Esophagus muscularis mucosa (tissue), 4 donors: ENCODE data around the gene GRK3. TPM values are rescaled to one million over a fixed set of nuclear protein-coding genes. Genes with fewer than 3 reads are reported as not detected.
"Not testable (repeated sequence)": the region's sequence is repeated elsewhere in the genome, so short reads cannot be mapped to it uniquely, and the experiment has no call there.

Experiments used
- DNase-seq: peaks from one replicate; pipeline ENCODE4 v3.0.0-alpha.2; 2017; ENCODE audit errors: extremely low spot score
- H3K27ac ChIP-seq, 4 donors: fragments of 200-600 bp; sonication (generic); replicated peaks in 1 of 4; 1 replicate in 3 of 4; 2 replicates in 1 of 4; pipeline ENCODE4 v1.5.1; 2016 to 2019; ENCODE audit warnings: mild to moderate bottlenecking in 1 of 4
- H3K27me3 ChIP-seq, 4 donors: fragments of 200-600 bp; sonication (generic); one replicate each; pipeline versions ENCODE4 v1.5.1 to v1.6.0; 2016 to 2019
- H3K36me3 ChIP-seq, 4 donors: fragments of 200-600 bp; sonication (generic); one replicate each; pipeline ENCODE4 v1.5.1; 2016 to 2019
- H3K4me1 ChIP-seq, 4 donors: fragments of 200-600 bp; sonication (generic); one replicate each; pipeline ENCODE4 v1.5.1; 2016 to 2019
- H3K4me3 ChIP-seq, 4 donors: fragments of 200-600 bp; sonication (generic); 1 replicate in 2 of 4; 2 replicates in 2 of 4; pipeline ENCODE4 v1.5.1; 2016 to 2019; ENCODE audit warnings: mild to moderate bottlenecking in 4 of 4, moderate library complexity in 1 of 4
- H3K9me3 ChIP-seq, 4 donors: fragments of 200-600 bp; sonication (generic); 1 replicate in 3 of 4; 2 replicates in 1 of 4; pipeline ENCODE4 v1.5.1; 2016 to 2019
- EP300 ChIP-seq: sonication (generic); formaldehyde crosslinking; IDR thresholded peaks from one replicate; pipeline ENCODE4 v1.6.1; 2017; ENCODE audit warnings: antibody characterized with exemption
- POLR2A ChIP-seq: fragments of 450-650 bp; IDR thresholded peaks from one replicate; pipeline ENCODE4 v1.6.1; 2017; ENCODE audit warnings: antibody characterized with exemption, moderate library complexity, mild to moderate bottlenecking, low read depth
- POLR2AphosphoS5 ChIP-seq, 2 donors: sonication (generic); formaldehyde crosslinking; IDR thresholded peaks; one replicate each; pipeline ENCODE4 v1.6.1; 2017; ENCODE audit warnings: antibody characterized with exemption in 2 of 2
- WGBS: methylation state at CpG from one replicate; pipeline ENCODE4 v1.1.5; 2018; 5-methylcytosine and 5-hydroxymethylcytosine counted together
- intact Hi-C: fragments of 100-400 bp; cut with DNase I; formaldehyde crosslinking; loops from one replicate; pipeline ENCODE4 v1.15.1; 2023
- total RNA-seq, 4 donors: library from RNA; depleted of rRNA; stranded (reverse); fragments of >200 nt; gene quantifications; one replicate each; pipeline versions ENCODE4 v1.1.0 to v1.2.1, GENCODE V29; 2016
- TF ChIP-seq, protein P1 (sequence below), 3 experiments: fragments of 200-600 bp in 2 of 3; fragments of 450-650 bp in 1 of 3; sonication (generic) in 2 of 3; IDR thresholded peaks; one replicate each; pipeline ENCODE4 v1.5.1; 2017 to 2019; ENCODE audit warnings: antibody characterized with exemption in 3 of 3, mild to moderate bottlenecking in 2 of 3, moderate library complexity in 1 of 3

GRK3 gene
- total RNA-seq, 4 donors from 2014 or later = 2.5 to 5.8 (median 4.6) TPM

DNA sequence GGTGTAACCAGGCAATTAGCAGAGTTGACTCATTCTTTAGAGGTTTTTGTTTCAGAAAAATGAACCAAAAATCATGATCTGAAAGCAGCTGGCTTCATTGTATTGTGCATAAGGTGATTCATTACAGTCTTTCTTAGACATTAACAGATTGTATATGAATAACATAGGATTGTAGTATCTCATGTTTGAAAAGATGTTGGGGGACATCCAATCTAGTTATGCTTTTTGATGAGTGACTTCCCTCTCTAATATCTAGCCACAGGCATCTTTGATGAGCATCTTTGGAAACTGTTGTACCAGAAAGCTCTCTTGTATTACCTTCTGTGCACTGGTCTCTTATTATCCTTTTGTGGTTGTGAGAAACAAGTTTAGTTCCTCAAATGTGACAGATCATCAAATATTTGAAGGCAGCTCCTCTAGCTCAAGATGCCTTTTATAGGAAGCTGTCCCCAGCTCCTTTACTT, 8.3 kb downstream of the GRK3 start:
- DNase-seq = no peak
- intact Hi-C loops = no loop called here
- no peaks in the 10 kb centered on the region for H3K36me3 ChIP-seq

DNA sequence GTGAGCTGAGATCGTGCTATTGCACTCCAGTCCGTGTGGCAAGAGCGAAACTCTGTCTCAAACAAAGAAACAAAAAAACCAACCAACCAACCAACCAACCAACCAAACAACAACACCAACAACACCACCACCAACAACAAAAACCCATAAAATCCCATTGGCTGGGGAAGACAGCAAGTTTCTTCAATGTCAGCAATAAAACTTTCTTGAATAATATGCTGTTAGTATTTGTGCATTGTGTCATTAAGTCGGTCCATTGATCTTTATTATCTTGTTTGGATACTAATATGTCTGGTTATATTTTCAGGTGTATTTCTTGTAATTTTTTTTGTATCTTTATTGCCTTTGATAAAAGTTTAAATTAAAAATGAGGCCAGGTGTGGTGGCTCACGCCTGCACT, 9.4 kb downstream of the GRK3 start:
- H3K9me3 ChIP-seq = no peaks in the 10 kb centered on the region
- TF ChIP-seq, protein P1, sequence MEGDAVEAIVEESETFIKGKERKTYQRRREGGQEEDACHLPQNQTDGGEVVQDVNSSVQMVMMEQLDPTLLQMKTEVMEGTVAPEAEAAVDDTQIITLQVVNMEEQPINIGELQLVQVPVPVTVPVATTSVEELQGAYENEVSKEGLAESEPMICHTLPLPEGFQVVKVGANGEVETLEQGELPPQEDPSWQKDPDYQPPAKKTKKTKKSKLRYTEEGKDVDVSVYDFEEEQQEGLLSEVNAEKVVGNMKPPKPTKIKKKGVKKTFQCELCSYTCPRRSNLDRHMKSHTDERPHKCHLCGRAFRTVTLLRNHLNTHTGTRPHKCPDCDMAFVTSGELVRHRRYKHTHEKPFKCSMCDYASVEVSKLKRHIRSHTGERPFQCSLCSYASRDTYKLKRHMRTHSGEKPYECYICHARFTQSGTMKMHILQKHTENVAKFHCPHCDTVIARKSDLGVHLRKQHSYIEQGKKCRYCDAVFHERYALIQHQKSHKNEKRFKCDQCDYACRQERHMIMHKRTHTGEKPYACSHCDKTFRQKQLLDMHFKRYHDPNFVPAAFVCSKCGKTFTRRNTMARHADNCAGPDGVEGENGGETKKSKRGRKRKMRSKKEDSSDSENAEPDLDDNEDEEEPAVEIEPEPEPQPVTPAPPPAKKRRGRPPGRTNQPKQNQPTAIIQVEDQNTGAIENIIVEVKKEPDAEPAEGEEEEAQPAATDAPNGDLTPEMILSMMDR (IDR thresholded peaks at IDR 0.05) = no peak
- no peak for TF ChIP-seq POLR2AphosphoS5 (IDR thresholded peaks at IDR 0.05)
- TF ChIP-seq POLR2A = no peak
- TF ChIP-seq EP300 = no peak
- no peak for DNase-seq
- H3K4me3 ChIP-seq = no peak overlapping the region
- 95% methylated on average over 5 of the region's 5 CpGs for WGBS
- no peaks in the 10 kb centered on the region for H3K36me3 ChIP-seq
- intact Hi-C loops = no loop called here
- H3K4me1 ChIP-seq = no peaks in the 10 kb centered on the region
- H3K27ac ChIP-seq = no peak overlapping the region
- H3K27me3 ChIP-seq = no peaks in the 10 kb centered on the region

More for the DNA sequence above, 8.3 kb downstream of the GRK3 start:
- H3K4me3 ChIP-seq = no peak overlapping the region
- no peak overlapping the region for H3K27ac ChIP-seq
- no peaks in the 10 kb centered on the region for H3K4me1 ChIP-seq
- TF ChIP-seq POLR2A = no peak
- TF ChIP-seq, protein P1 (IDR thresholded peaks at IDR 0.05) = no peak
- TF ChIP-seq EP300 = no peak
- TF ChIP-seq POLR2AphosphoS5 (IDR thresholded peaks at IDR 0.05) = no peak
- no peaks in the 10 kb centered on the region for H3K27me3 ChIP-seq
- no peaks in the 10 kb centered on the region for H3K9me3 ChIP-seq

DNA sequence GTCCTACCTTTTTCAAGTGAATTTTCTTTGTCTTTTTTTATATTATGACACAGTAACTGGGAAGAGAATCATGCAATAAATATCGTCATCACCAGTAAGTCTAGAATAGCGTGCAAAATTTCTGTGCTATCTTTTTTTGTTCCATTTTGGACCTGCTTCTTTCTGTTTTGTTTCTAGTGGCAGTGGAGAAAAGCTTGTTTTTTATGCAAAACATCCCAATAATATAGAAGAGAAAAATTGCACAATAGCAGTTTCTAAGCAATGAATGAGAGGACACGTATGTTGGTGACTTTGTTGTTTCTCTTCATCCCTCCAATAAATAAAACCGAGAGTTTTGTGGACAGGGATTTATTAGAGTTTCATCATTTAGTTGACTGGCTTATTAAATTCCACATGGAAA, 10.3 kb downstream of the GRK3 start:
- TF ChIP-seq POLR2A = no peak
- no peak for TF ChIP-seq EP300
- WGBS = 93% methylated on average over 4 of the region's 4 CpGs
- no peaks in the 10 kb centered on the region for H3K36me3 ChIP-seq
- no peaks in the 10 kb centered on the region for H3K9me3 ChIP-seq
- no peaks in the 10 kb centered on the region for H3K4me1 ChIP-seq
- DNase-seq = no peak
- intact Hi-C loops = no loop called here
- no peaks in the 10 kb centered on the region for H3K27me3 ChIP-seq
- no peak overlapping the region for H3K27ac ChIP-seq
- no peak overlapping the region for H3K4me3 ChIP-seq

DNA sequence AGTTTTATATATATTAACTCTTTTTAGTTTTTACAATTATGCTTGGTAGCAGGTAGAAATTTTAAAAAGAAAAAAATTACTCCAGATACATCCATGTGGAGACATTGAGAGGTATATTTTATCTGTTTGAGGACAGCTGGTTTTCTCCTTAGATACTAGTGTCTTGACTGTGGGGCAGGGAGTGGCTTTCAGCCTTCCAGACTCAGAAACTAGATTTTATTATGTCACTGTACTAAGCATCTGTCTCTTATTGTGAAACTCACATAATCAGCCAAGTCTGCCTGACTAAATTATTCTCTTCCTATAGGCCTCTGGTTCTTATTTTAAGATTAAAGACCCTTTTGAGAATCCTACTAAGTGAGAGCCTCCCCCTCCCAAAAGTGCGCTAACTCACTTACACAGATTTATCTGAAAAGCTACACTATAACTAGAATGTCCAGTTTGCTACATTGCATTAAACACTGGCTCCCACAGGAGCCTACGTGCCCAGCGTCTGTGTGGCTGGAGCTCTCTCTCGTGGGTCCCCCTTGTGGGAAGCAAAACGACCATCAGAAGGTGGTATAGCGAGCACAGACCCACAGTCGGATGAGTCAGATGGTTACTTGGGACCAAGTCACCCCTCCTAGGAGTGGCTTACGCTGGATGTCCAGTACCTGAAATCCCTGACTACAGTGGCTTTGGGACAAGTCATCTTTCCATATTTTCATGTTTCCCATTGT, 11.4 kb downstream of the GRK3 start:
- H3K4me1 ChIP-seq, H3K27ac ChIP-seq, H3K36me3 ChIP-seq, intact Hi-C loops, H3K4me3 ChIP-seq, H3K9me3 ChIP-seq, DNase-seq, H3K27me3 ChIP-seq: not testable (repeated sequence)
- 70% methylated on average over 7 of the region's 8 CpGs for WGBS

DNA sequence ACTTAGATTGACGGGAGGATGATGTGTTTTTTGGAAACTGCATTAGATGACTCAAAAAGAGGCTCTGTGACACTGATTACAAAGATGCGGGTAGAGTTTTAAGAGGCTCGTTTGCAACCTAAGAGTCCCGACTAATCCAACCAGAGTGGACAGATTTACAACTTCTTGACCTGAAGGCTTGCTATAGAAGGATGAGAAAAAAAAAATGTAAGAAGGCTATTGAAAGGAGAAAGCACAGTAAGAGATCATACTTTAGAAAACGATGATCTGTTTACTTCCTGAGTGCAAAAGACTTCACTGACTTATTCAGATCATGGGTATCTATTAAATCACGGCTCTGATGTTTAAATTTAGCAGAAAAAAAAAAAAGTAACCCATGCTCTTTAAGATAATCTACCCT, 17.0 kb downstream of the GRK3 start:
- DNase-seq, H3K36me3 ChIP-seq, H3K27ac ChIP-seq, H3K9me3 ChIP-seq, intact Hi-C loops, H3K4me3 ChIP-seq, H3K27me3 ChIP-seq: not testable (repeated sequence)
- peaks cover 2 to 12% (median 10%) of the 10 kb centered on the region in 4 donors for H3K4me1 ChIP-seq
- 65% methylated on average over 5 of the region's 6 CpGs for WGBS

GRCh38 chr22:25582946-25583345, 18.5 kb downstream of the GRK3 start:
- no peak for DNase-seq
- intact Hi-C loops = no loop called here
- Histone ChIP-seq H3K9me3 (no peaks in the 10 kb centered on the region), H3K27me3 (no peaks in the 10 kb centered on the region), H3K27ac (no peak overlapping the region), H3K36me3 (no peaks in the 10 kb centered on the region), H3K4me3 (no peak overlapping the region), H3K4me1 (peaks cover 2 to 12% (median 10%) of the 10 kb centered on the region in 4 donors)
- TF ChIP-seq POLR2A = no peak
- no peak for TF ChIP-seq EP300
- TF ChIP-seq, protein P1 (IDR thresholded peaks at IDR 0.05) = no peak
- TF ChIP-seq POLR2AphosphoS5 (IDR thresholded peaks at IDR 0.05) = no peak
- 31% methylated on average over 5 of the region's 5 CpGs for WGBS

DNA sequence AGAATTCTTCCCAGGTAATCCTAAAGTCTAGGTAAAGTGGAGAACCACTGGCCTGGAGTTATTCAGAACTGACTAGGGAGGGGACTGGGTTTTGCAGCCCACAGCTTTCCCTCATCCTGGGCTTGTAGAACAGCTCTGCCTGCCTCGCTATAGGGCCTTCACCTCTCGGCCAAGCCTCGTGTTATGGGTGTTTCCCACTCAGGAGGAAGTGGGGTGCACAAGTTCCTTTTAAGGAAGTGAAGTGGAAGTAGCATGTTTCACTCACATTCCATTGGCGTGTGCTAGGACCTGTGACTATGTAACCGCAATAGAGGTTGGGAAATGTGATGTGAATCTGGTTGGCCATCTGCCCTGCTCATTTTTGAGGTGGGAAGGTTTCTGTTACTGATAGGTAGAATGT, 20.5 kb downstream of the GRK3 start:
- DNase-seq, H3K27me3 ChIP-seq, H3K27ac ChIP-seq, intact Hi-C loops, H3K9me3 ChIP-seq, H3K4me3 ChIP-seq, H3K36me3 ChIP-seq: not testable (repeated sequence)
- WGBS = 89% methylated on average over 5 of the region's 5 CpGs
- peaks cover 2 to 12% (median 10%) of the 10 kb centered on the region in 4 donors for H3K4me1 ChIP-seq

DNA sequence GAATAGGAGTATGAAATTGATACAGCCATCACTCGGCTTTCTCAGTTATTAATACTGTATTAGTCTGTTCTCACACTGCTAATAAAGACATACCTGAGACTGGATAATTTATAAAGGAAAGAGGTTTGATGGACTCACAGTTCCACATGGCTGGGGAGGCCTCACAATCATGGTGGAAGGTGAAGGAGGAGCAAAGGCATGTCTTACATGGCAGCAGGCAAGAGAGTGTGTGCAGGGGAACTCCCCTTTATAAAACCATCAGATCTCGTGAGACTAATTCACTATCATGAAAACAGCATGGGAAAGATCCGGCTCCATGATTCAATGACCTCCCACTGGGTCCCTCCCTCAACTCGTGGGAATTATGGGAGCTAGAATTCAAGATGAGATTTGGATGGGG, 25.2 kb downstream of the GRK3 start:
- H3K27me3 ChIP-seq, H3K9me3 ChIP-seq, intact Hi-C loops, H3K4me3 ChIP-seq, H3K27ac ChIP-seq, DNase-seq, H3K4me1 ChIP-seq, H3K36me3 ChIP-seq: not testable (repeated sequence)
- 89% methylated on average over 4 of the region's 4 CpGs for WGBS

GRCh38 chr22:25593323-25593722, 28.8 kb downstream of the GRK3 start:
- H3K9me3 ChIP-seq, DNase-seq, H3K27me3 ChIP-seq, H3K4me1 ChIP-seq, H3K36me3 ChIP-seq, H3K27ac ChIP-seq, H3K4me3 ChIP-seq, intact Hi-C loops: not testable (repeated sequence)
- 97% methylated on average over 2 of the region's 2 CpGs for WGBS
